ENCODE measurements around the gene HNRNPU.

HNRNPU gene

DNA sequence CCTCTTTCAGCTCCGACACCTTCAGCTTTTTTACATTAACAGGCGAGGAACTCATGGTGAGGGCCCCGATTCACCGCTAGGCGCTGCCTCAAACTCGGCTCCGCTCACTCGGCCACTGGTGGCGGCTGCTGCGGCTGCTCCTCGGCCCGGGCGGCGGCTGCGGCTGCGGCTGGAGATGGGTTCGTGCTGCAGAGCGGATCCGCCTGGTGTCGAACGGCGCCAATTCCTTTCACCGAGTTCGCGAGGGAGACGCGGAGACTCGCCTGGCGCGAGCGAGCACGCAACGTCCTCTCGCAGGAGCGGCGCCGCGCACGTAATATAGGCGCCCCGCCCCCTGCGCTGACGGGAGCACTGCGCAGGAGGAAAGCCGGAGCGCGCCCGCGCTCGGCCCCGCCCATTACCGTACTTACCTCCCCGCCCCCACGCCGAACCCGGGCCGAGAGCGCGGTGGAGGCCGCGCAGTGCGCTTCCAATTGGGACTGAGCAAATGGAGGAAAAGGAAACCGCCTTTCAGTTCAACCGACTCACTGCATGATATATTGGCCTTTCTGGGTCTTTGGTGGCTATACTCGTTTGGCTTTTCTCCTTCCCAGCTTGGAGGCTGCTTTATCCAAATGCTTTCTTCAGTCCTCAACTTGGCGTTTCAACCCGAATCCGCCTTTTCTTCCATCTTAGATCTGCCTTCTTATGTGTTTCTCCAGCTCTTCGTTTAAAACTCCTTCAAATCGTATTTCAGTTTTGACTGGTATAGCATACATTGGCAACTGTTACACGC, at the start of gene HNRNPU:
Gene HNRNPU, minus strand, starts transcription at position 291 of the 775 bp plus-strand sequence. Its CDS starts 236 bp downstream, at position 55.
- peak; percentile 98 for DNase-seq (ENCODE audit: low spot score)

DNA sequence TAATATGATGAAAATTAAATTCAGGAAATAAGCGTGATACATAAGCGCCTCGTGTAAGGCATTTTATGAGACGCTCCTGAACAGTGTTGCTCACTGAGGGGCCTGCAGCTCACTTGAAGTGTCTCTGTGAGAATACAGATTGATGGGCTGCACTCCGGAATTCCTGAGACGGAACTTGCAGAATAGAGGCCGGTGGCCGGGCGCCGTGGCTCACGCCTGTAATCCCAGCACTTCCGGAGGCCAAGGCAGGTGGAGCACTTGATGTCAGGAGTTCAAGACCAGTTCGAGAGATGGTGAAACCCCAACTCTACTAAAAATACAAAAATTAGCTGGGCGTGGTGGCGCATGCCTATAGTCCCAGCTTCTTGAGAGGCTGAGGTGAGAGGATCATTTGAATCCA, 49.5 kb upstream of the HNRNPU start:
- DNase-seq (ENCODE audit: low spot score): no peak

DNA sequence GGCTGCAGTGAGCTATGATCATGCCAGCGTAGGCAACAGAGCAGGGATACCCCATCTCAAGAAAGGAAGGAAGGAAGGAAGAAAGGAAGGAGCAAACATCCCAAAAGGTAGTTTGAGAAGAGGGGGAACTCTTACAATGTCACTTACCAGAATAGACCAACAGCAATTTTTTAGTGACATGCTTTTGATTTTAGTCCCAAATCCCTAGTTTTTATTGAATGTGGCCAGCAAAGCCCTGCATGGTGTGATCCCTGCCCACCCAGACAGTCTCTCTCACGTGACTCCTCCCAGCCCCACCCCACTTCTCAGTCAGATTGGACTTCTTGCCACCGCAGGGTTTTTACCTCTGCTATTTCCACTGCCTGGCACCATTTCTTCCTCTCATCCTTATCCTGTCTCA, 39.8 kb upstream of the HNRNPU start:
- DNase-seq (ENCODE audit: low spot score): no peak

DNA sequence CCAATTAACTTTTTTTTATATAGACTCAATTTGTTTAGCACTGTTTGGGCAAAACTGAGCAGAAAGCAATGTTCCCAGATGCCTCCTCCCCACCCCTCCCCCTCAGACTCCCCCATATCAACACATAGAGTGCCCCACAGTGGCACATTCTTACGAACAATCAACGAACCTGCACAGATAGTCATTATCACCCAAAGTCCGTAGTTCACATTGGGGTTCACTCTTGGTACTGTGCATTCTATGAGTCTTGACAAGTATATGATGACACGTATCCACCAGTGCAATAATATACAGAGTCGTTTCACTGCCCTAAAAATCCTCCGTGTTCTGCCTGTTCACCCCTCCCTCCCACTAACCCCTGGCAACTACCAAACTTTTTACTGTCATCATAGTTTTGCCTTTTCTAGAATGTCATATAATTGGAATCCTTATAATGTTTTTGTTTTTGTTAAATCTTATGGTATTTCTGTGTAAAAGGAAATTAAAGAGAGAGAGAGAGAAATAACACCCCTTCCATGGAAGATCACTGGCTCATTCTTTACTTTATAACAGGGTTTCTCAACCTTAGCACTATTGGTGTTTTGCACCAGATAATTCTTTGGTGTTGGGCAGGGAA, 37.2 kb upstream of the HNRNPU start:
- DNase-seq (ENCODE audit: low spot score): no peak

DNA sequence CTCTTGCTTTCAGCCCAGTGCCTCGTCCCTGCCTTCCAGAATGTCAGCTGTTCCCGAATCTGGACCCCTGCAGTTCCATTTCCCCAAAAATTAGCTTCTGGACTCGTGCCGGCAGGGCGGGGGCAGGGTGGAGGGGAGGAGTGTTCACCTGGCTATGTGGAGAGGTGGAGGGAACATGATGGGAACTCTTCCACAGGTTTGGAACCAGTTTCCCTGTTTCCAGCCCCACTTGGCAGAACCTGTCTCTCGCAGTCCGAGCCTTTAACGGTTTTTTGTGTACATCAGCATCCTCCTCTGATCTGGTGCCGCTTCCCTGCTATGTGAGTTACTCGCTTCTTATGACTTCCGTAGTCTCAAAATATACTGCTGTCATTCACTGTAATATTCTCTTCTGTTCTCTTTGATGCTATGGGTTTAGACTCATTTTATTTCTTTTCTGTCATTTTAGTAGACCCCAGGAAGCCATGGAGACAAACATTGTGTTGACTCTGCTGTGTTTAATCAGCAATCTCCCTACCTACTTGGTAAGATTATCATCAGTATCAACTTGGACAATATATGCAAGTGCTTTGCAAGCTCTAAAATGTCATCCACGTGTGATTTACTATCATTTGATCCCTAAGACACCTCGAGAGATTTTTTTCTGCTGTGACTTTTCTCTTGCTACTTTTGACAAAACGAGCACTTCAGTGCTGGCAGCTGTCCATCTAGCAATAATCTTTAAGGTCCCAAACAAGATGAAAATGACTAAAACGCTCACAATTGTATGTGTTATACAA, 33.3 kb upstream of the HNRNPU start:
- no peak for DNase-seq (ENCODE audit: low spot score)

DNA sequence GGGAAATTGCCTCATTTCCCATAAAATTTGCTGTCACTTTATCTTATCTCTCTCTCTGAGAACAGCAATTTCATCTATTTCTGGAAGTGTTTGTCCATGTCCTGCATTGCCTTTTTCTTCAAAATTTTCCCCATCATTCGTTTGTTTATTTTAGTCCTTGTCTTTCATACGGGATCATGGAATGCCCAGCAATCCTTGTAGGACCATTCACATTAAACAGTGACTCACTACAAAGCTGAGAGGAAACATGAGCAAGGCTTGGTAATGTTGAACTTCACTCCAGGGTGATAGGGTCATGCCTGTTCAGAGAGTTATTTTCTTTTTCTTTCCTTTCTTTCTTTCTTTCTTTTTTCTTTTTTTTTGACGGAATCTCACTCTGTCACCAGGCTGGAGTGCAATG, 32.2 kb upstream of the HNRNPU start:
- DNase-seq (ENCODE audit: low spot score): peak; percentile 26

DNA sequence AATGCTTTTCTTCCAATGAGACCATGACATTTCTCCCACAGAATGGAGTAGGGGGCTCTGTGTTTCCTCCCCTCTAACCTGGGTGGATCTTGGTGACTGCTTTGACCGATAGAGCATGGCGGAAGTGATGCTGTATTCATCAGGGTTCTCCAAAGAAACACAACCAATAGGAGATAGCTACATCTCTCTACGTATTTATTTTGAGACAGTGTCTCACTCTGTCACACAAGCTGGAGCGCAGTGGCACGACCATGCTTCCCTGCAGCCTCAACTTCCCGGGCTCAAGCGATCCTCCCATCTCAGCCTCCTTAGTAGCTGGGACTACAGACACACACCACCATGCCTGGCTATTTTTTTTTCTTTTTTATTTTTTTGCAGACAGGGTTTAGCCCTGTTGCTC, 29.5 kb upstream of the HNRNPU start:
- no peak for DNase-seq (ENCODE audit: low spot score)

DNA sequence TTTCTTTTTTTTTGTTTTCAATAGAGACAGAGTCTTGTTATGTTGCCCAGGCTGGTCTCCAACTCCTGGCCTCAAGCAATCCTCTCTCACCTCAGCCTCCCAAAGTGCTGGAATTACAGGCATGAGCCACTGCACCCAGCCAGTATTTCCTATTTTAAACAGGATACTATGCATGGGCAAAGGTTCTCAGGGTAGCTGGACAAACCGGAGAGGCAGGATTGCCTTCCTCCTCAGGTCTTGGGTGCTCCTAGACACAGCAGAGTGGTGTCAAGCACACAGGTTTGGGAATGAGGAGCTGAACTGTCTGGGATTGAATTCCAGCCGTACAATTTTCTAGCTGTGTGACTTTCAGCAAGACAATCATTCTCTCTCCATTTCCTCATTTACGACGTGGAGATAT, 22.9 kb upstream of the HNRNPU start:
- no peak for DNase-seq (ENCODE audit: low spot score)

DNA sequence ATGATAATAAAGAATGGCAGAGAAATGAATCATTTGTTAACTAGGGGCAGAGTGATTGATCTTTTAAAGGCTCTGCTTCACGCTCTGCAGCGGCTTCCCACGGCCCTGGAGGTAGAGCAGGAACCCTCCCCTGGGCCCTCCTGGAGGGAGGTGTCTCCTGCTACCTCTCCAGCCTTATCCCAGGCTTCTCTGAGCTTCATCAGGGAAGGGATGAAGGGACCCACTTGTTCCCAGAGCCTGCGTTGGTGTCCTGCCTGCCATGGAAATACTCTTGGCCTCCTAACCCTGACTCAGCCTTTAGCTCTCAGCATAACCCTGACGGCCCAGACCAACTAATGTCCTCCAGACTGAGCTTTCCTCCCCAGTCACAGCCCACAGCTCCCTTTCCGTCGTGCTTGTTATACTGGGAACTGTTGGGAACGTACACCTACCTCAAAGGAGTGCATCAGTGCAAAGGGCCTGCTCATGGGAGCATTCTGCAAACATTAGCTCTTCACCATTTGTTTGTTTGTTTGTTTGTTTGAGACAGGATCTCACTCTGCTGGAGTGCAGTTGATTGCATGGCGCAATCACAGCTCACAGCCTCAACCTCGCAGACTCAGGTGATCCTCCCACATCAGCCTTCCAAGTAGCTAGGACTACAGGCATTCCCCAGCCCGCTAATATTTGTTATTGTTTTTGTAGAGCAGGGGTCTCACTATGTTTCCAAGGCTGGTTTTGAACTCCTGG, 17.4 kb upstream of the HNRNPU start:
- DNase-seq (ENCODE audit: low spot score): no peak

DNA sequence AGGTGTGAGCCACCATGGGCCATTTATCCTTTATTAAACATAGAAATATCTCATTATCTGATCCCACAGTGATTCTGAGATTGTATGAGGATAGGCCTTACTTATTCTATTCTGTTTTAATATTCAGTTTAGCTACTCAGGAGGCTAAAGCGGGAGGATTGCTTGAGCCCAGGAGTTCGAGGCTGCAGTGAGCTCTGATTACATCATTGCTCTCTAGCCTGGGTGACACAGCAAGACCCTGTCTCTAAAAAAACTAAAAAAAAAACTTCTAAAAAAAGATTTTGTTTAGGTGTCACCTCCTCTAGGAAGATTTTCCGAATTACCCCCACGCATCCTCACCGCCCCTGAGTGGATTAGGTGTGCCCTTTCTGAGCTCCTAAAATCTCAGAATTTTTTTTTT, 14.3 kb upstream of the HNRNPU start:
- no peak for DNase-seq (ENCODE audit: low spot score)

DNA sequence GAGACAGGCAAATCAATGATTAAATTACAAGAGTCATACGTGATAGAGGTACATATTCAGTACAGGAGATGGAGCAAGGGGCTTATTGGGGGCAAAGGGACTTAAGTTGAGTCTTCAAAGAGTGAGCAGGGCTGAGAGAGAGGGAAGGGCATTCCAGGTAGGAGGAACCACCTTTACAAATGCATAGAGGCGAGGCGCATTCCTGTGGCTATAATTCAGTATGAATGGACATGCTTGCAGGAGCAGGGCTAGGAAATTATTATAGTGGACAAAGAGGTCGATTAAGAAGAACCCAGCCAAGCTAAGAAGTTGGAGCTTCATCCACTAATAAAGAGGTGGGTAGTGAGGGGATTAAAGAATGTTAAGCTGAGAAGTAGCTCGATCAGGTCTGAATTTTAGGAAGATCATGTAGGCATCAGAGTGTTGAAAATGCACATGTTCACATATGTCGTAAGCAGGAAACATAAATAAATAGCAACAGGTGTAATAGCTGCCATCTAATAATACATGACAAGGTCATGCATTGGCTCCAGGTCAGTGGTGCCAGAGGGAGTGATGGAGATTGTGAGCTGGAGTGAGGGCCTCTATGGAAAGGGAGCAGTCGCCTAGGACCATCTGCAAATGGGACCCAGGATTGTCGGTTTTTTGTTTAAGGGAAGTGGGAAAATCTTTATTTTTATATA, 12.0 kb upstream of the HNRNPU start:
- DNase-seq (ENCODE audit: low spot score): peak; percentile 33

DNA sequence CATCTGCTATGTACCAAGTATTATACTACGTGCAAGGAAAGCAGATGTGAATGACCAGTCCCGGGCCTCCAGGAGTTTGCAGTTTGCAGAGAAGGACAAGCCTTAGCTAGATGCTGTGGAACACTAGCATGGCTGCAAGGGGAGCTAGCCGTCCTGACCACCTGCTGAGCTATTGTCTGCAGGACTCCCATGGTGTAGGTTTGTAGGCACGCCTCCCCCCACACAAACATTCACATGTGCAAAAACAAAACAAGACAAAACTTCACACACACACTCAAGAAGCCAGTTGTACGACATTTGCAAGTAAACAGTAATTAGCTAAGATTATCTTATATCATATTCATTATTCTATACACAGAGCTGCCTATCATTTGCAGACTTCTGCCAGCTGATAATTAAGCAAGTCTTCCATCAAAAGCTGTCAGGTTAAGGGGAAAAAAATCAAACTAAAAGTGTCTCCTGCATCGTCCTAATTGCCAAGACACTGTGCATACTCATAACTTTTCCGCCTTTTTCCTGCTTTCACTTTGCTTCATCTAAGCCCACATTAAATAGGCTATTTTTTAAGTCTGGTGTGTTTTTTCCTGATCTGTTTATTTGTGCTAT, 10.7 kb upstream of the HNRNPU start:
- DNase-seq (ENCODE audit: low spot score): no peak

DNA sequence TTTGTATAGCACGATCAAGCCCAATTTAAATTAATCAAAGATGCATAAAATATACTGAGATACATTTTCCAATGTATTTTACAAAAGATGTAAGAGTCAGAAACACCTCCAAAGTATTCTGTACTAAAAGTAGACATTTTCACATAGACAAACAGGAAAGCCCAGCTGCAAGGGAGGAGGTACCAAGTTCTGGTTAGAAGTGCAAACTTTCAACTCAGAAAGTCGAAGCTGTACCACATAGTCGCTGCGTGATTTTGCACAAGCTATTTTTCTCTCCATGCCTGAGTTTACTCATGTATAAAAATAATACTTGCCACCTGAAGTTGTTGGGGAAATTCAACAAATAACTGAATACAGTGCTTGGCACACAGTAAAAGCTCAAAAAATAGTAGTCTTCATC, 5.6 kb upstream of the HNRNPU start:
- no peak for DNase-seq (ENCODE audit: low spot score)

DNA sequence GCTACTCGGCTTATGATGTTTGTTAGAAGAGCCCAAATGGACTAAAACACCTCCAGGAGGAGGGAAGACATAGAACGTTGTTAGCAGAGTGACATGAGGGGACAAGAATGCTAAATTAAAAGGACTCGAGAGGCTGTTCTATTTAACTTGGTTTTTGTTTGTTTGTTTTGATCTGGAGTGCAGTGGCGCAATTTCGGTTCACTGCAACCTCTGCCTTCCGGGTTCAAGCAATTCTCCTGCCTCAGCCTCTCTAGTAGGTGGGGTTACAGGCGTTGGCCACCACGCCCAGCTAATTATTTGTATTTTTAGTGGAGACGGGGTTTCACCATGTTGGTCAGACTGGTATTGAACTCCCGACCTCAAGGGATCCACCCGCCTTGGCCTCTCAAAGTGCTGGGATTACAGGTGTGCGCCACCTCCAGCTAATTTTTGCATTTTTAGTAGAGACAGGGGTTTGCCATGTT, 5.1 kb upstream of the HNRNPU start:
- no peak for DNase-seq (ENCODE audit: low spot score)

DNA sequence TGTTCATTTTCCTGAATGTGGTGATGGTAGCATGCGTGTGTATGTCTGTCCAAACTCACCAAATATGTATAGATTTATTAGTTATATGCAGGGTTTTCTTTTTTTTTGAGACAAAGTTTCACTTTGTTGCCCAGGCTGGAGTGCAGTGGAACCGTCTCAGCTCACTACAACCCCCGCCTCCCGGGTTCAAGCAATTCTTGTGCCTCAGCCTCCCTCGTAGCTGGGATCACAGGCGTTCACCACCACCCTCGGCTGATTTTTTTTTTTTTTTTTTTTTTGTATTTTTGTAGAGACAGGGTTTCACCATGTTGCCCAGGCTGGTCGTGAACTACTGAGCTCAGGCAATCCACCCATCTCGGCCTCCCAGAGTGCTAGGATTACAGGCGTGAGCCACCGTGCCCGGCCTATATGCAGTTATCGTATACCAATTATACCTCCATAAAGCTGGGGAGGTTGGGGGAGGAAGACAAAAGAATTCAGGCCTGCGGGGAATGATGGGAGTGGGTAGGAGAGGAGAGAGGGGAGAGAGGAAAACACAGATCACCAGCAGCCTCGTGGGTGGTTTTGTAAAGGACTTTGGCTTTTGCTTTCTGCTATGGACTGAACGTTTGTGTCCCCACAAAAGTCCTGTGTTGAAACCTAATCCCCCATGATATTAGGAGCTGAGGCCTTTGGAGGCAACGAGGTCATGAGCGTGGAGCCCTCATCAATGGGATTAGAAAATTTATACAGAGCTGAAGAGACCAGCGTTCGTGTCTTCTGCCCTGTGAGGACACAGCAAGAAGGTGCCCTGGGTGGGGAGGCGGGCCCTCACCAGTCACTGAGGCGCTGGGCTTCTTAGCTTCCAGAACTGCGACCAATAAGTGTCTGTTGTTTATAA, 4.4 kb upstream of the HNRNPU start:
- DNase-seq (ENCODE audit: low spot score): no peak

DNA sequence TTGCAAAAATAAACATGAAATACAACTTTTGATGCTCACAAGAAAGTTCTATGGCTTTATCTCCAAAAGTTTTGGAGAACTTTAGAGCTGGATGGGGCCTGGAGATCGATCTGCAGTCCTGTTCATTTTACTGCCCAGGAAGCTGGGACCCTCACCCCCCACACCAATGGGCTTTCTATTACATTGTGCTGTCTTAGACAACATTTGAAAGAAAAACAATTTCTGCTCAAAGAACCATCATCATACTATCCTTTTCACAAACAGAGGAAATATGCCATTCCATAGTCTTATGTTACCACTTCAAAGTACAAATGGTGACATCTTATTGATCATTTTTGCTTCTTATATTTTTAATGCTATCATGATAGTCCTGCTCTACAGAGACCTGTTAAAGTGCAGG, 2.0 kb upstream of the HNRNPU start:
- no peak for DNase-seq (ENCODE audit: low spot score)

DNA sequence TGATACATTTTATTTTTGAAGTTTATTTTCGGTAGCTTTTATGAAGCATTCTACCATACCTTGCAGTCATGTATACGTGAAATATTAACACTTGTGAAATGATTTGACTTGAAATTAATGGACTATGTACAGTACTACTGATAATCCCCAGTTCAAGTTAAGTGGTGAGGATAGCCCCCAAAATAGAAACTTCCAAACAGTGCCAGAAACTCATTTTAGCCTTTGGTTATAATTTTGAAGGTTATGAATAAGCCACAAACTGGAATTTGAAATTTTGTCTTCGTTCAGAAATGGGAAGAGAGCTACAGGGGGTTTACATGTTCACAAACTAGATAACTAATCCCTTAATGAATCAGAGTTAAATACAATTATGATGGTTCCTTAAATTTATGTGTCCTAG, 1.5 kb upstream of the HNRNPU start:
- DNase-seq (ENCODE audit: low spot score): no peak

DNA sequence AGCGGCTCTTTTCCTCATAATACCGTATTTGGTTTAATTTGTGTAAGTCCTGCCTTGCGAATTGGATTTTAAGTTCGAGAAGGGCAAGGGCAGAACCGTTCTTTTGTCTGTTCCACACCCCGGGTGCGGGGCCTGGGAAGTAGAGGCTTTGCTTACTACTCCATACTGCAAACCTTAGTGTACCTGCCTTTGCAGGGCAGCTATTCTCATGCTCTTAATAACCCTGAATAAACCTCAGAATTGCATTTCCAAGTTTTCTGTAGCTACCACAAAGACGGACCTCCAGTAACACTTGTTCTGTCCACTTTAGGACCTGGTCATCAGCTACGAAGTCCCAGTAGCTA, 657 bp upstream of the HNRNPU start:
- DNase-seq (ENCODE audit: low spot score): no peak

DNA sequence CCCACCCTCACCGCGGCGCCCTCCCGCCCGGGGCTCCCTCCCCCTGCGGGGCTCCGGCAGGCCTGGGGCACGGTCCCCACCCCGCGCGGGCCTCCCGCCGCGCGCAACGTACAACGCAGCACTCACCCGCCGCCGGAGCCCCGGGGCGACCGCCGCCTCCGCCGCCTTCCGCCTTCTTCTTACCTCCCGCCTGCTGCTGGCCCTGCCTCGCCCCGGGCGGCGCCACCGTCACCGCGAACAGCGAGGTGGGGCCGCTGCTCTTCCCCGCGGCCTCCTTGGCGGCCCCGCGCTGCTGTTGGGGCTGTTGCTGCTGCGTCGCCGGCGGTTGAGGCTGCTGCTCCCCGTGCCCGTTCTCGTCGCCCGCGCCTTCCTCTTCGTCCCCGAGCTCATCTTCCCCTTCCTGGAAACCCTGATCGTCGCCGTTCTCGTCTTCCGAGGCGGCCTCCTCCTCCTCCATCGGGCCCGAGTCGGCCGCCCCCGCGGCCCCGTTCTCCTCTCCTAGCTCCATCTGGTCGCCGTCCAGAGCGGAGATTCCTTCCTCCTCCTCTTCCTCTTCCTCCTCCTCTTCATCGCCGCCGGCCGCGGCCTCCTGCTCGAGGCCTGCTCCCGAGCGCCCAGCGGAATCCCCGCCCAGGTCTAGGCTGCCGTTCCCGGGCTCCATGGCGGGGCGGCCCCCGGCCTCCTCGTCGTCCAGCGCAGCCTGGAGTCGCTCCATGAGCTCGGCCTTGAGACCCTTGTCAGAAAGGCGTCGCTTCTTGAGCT, 671 bp downstream of the HNRNPU start:
- no peak for DNase-seq (ENCODE audit: low spot score)

Measured in kidney tubule cell (primary cell).